GM18861 (cell line): ENCODE results near the gene DPCD.
"Not testable (repeated sequence)": the region's sequence is repeated elsewhere in the genome, so short reads cannot be mapped to it uniquely, and the experiment has no call there.

Experiments
- ATAC-seq: cut with Tn5 transposase; IDR thresholded peaks from one replicate; pipeline ENCODE4 v1.9.1; 2021; ENCODE audit not compliant: unreplicated experiment

Gene DPCD

DNA sequence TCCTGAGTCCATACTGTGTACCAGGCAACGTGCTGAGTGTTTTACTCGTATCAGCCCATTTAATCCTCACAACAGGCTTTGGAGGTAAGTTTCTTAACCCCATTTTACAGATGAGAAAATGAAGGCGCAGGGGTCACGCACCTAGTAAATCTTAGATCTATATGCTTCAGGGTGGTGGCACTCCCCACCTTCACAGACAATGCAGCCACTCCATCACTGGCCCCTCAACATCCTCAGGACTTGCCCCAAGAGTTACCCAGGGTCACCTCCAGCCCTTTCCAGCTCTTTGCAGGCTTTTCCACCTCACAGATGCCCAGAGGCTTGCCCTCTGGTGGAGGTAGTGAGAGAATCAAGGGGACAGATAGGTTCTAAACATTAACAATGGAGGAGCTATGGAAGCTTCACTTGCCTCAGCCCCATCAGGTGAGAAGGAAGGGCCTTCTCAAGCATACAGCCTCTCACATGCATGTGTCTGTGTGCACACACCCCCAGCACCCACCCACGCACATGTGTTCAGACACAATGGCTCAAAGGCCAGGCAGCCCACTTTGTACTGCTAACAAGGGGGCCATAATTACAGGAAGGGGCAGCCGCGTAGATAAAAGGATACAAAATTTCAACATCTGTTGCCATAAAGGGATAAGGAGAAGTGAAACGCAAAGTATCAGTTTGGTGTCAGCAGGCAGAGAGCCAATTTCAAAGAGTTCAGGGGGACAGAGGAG, 29.1 kb downstream of the DPCD start:
- ATAC-seq, result no peak

DNA sequence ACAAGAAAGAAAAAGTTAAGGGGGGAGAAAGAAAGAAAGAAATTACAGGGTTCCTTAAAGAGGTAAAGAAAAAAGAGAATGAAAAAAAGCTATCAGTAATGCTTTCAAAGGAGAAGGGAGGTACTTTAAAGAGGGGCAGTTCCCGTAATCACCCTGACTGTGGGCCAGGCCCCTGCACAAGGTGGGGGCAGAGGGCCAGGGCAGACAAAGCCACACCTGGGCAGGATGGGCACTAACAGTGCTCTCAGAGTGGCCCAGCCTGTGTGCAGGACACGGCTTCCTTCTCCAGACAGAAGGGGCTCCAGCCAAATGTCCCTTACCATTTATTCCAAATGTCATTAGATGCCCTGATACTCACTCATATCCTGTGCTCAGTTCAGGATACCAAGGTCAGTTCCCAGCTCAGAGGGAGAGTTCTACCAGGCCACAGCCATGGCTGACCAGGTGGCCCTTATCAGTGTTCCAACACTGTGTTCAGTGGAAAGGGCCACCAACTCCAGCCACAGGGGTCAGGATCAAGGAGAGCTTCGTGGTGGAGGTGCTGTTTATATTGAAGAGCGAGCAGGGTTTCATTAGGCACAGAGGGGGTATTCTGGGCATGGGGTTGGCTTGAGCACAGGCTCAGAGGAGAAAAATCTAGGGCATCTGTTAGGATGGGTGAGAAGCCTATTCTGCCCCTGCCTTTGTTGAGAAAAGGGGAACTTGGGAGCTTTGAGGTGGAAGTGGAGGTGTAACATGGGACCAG, 29.9 kb downstream of the DPCD start:
- ATAC-seq, result no peak

DNA sequence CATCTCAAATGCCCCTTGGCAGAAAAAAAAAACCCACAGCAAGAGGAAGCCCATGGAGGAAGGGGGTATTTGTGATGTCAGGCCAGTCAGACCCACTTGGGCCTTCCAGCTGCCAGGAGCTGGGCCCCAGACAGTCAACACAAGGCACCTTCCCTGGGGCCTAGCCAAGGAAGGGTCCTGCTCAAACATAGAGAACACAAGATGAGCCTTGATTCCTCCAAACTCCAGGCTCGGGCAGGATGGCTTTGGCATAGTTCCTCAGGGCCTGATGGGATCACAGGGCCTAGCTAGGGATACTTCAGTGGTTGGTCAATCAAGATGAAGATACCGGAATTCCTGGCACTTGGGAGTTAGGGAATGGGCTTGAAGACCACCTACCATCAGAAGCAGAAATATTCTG, 30.8 kb downstream of the DPCD start:
- ATAC-seq, result no peak

DNA sequence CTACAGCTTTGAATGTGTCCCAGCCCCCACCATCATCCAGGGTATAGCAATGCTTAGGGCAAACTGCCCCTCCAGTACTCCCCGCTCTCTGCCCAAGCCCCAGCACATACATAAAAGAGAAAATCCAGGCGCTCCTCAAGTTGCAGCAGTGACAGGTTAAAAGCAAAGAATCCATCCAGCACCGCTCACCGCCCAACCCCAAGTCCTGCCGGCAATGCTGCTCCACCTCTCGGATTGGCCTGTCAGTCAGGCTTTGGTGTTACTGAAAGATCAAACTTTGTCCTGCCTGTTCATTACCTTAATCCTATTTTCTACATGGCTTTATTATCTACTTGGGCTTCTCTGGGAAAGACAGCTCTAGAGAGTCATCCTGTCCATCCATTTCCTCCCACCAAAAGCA, 31.9 kb downstream of the DPCD start:
- ATAC-seq, result no peak

DNA sequence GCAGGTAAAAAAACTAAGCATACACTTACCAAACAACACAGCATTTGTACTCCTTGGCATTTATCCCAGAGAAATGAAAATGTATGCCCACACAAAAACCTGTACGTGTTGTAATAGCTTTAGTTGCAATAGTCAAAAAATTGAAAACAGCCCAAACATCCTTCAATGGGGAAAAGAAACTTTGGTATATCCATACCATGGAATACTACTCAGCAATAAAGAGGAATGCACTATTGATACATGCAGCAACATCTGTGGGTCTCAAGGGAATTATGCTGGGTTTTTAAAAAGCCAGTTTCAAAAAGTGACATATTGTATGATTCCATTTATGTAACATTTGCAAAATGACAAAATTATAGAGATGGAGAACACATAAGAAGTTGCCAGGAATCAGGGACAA, 35.4 kb downstream of the DPCD start:
- no peak for ATAC-seq

DNA sequence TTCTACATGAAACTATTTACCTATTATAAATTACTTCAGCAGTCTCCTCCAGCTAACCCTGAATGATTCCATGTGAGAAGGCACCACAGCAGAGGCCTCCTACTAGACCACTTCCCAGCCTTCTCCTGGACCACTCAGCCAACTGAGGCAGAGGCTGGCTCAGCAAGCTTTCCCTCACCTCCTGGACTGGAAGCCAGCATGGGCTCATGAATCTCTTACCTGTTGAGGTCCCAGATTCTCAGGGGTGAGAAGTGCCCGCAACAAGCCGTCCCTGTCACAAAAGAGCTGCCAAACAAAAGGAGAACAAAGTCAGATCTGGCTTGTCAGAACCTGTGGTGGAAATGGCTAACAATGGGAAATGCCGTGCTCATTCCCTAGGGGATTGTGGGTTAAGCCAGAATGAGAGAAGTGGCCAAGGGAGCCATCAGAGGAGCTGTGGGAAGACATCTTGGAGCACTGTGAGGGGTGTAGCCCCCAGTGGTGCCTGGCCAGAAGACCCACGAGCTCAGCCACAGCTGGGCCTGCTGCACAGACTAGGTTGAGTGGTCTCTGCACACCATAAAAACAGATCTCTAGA, 36.5 kb downstream of the DPCD start:
- no peak for ATAC-seq

DNA sequence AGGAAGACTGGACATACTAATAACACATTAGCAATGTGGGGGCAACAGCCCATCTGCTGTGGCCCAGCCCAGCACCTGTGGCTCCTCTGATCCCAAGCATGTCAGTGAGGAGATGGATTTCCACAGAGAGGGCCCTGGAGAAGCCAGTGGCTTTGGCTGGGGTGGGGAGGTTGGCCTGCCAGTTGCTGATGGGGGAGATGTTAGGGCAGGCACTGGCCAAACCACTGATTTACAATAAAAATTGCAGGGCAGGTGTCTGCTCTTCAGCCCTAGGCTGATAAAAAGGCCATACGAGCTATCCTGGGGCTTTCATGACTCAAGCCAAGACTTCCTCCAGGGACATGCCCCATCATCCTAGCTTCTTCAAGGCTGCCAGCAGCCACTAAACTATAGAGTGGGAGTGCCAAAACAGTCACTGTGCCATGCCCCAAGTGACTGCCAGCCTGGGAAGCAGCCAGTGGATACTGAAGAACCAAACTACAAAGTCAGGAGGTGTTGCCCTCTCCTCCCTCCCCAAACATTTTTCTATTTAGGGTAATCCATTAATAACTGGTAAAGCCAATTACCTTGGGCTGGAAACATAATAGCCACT, 37.8 kb downstream of the DPCD start:
- ATAC-seq, result no peak

DNA sequence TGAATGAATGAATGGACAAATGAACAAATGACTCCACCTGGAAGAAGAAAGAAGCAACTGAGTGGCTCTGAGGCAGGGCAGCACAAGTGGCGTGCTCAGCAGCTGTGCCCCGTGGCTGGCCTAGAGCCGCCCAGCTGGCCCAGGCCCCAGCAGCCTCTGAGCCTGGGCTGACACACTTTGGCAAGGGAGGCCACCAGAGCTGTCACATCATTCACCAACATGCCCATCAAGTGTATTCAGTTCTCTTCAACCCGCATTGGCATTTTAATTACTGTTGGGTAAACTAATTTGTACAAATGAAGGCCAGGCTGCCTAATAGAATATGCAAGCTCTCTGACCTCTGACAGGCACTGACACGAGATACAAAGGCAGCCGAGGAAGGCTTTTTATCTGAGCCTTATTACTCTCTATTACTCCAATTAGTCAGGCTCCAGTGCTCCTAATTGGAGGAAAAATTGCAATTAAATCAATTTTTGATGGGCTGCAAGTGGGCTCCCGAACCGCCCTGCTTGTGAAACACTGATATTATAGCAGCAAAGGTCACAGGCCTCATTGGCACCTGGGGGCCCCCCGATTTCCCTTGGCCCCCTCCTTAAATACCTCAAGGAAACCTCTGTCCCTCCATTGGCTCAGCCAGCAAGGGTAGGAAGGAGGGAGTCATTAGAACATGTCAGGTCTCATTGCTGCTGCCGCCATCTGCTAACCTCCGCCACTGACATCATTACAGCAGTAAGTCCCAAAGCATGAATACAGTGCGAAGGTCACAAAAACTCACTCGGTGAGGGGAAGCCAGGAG, 41.9 kb downstream of the DPCD start:
- ATAC-seq, result no peak

DNA sequence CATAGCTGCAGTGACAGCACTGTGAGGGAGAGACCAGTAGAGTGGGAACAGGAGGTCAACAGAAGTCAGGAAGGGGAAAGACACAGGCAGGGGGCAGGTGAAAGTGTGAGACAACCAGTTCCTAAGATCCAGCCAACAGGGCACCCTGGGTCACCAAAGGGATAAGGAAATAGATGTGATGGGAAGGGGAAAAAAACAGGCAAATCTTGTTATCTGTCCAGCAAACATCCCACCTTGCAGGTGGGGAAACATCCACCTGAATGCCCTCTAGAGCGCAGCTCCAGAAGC, 42.5 kb downstream of the DPCD start:
- ATAC-seq, result no peak

DNA sequence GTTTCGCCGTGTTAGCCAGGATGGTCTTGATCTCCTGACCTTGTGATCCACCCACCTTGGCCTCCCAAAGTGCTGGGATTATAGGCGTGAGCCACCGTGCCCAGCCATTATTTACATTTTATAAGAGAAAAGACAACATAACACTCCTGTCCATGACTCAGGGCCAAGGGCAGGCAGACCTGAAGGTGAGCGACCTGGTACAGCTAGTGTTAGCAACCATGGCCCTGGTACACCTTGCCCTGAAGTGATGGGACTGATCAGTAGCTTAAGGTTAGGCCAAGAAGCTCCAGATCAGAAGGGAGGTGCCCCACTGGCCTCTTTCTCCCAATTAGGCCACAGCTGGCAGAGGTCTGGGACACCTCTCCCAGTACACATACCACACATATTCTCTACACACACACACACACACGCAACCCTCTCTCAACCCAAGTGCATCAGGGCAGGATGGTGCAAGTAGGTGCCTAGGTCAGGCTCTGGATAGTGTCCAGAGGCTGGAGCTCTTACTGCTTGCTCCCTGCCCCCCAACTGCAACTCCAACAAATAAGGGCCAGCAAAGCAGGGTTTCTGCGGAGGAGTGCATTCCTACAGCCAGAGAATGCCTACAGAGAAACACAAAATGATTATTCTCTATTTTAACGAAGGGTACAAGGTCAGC, 43.8 kb downstream of the DPCD start:
- no peak for ATAC-seq

DNA sequence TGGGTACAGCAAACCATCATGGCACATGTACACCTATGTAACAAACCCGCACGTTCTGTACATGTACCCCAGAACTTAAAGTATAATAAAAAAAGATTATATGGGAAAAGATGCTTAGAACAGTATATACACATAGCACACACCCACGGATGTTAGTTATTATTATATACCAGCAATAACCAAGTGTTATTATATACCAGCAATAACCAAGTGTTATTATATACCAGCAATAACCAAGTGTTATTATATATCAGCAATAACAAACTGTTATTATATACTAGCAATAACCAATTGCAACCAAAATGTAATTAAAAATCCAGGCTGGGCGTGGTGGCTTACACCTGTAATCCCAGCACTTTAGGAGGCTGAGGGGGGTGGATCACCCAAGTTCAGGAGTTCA, 45.4 kb downstream of the DPCD start:
- ATAC-seq, result not testable (repeated sequence)

DNA sequence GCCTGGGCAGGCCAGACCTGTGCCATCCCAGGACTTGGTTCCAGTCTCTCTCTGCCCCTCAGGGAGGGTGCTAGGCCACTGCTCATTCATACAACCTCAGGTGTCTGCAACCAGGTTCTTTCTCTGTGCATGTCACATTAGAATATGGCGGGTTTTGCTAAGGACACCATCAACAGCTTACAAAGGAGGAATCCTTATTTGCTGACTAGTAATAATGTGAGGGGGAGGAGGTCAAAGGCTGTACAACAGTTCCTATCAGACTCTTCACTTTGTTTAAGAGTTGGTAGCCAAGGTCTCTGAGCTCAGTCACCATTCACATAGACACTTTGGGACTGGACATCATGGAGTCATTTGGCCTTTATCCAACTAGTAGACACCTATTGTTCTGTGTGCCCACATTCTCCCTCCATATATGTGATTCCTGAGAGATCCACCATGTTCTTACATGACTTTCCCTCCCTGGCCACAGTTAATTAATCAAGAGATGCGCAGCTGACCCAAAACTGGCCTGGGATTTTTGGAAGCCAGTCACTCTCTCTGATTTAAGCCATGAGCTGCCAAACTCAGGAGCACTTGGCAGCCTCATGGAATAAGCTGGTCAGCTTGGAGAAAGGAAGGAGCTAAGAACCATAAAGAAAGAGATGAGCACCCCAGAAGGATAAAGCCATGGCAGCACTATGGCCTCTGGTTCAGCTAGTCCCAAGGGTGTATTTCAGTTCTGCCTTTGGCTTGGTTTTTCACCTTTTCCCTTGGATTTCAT, 51.2 kb downstream of the DPCD start:
- ATAC-seq, result no peak

DNA sequence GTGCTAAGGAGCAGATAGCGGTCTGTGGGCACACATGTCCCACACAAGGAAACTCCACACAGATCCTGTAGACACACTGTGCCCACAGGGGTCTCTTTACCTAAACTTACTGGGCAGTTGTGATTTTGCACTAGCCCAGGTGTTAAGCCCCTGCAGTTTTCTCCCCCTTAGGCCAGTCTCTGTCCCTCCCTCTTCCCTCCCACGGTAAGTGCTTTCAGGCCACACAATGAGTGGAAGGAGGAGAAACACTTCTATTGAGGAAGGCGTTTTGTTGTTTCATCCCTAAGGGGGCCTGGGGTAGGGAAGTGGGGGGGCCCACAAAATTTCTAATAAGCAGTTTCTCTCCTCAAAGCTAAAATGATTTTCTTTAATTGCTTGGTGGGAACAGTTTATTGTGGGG, 55.4 kb downstream of the DPCD start:
- ATAC-seq, result no peak

DNA sequence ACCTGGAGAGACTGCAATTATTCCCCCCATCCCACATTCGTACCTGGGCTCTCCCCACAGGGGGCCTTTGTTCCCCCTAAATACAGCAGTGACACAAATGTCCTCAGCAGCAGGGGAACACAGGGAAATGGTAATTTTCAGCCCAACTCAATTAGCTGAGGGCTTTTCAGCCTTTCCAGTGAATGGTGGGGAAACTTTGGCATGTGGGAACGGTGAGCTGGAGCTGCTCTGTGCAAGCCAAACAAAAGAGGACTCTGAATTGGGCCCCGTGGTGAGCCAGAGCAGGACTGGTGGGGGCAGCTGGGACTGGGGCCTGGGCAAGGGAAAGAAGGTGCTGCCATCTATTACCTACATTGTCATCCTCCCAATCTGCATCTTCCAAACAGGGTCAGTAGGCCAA, 55.9 kb downstream of the DPCD start:
- ATAC-seq, result no peak

DNA sequence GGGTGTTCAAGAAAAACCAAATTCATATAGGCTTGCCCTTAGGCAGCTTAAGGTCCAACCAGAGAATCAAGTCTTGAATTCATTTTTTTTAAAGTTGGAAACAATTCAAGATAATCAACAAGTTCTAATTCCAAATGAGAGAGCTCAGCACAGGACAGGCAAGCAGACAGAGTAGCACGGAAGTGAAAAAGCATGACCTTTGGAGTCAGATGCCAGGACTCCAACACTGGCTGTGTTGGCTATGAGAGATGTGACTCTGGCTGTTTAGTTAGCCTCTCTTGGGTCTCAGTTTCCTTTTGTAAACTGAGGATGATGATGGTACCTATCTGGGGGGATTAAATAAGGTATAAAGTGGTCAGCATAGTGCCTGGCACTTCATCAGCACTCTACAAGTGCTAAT, 57.5 kb downstream of the DPCD start:
- ATAC-seq, result no peak

DNA sequence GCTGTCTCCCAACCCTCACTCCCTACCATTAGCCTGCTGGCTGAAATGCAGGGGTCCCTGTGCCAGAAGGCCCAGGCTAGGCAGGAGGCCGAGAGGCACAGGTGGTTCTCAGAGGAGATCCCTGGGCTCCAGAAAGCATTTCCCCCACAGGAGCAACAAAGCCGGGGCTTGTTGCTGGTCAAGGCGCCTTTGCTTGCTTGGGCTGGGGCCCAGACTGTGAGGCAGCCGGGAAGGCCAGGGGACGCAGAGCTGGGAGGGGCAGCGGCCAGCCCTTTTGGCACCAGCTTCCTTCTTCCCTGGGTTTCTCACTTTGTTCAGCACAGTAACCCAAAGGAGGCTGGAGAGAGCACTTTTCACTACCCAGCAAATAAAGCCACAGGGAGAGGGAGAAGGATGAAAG, 58.2 kb downstream of the DPCD start:
- ATAC-seq, result no peak

DNA sequence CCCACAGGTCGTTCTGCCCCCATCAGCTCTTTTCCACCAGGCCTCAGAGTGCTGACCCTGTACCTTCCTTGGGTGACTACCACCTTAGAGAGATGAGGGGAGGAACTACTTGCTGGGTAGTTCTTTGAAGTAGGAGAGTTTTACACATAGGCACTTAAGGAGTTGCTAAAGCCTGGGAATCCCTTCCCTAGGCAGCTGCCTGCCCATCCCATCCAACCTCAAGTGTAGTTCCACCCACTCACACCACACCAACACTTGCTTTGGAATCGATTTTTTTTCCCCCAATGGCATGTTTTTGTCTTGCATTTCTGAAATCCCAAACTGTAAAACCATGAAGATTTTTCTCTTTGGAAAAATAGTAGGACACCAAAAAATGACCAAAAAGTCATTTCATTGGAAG, 59.1 kb downstream of the DPCD start:
- ATAC-seq, result no peak

DNA sequence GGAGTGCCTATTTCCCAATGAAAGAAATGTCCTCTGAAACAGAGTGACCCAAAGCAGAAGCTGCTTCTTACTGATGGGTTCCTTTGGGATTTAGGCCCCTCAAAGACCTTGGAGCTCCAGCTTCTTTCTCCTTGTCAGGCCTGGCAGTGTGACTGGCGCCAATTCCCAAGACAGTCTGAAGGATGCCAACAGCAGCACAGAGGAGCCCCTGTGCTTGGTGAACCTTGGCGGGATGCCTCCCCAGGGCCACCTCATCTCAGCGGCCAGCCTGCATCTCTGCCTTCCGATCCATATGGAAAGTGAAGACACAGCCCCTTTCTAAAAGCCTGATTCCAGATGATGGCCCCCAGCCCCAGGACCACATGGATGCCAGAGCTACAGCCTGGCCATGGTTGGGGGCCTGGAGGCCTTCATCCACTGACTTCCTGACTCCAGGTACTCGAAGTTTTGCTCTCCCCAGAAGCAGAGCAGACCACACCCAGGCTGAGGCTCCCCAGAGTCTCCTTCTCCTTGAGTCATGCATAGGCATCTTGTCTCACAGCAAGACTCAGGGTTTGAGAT, 61.5 kb downstream of the DPCD start:
- ATAC-seq, result no peak

DNA sequence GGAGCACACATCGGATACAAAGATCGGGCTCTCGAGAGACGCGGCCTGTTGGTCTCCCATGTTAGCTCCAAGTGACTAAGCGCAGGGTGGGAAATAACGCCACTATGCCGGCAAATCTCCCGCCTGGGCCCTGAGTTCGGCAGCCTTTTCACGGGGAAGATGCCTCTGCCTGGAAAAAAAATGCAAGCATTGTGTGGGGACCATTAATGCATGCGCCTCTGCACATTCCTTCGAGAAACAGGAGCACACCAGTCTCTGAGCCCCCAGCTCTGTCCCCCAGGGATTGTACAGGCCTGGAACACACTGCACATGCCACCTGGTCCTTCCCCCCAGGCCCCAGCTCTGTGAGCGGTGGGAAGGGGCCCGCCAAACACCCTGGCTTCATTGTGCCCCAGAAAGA, 62.7 kb downstream of the DPCD start:
- ATAC-seq, result no peak

DNA sequence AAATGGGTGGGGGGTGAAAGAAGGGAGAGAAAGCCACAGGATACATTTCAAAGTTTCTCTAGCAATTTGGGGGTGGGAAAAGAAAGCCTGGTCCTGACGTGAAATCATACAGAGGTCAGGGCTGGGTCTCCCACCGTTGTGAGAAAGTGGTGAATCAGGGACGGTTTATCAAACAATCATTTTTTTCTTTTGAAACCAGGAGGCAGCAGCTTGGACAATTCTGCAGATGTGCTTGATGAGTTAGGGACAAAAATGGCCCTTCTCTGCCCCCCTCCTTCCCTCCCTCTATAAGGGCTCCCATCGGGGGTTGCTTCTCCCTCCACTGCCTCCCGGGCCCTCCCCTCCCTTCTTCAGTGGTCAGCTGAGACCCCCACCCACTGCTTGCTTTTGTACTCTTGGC, 63.2 kb downstream of the DPCD start:
- no peak for ATAC-seq
